Peyer's patch (tissue), 4 donors: ENCODE results near the gene MT1B.
A peak's percentile ranks its signal among the peaks of the same experiment; 100 is the strongest.

Experiments
- CTCF ChIP-seq, 6 experiments: fragments of 450-650 bp in 4 of 6; fragments of 200-600 bp in 2 of 6; sonication (generic) in 1 of 6; IDR thresholded peaks; one replicate each; pipeline ENCODE4 v1.5.1; 2017 to 2019; ENCODE audit warnings: antibody characterized with exemption in 6 of 6, mild to moderate bottlenecking in 3 of 6, moderate library complexity in 1 of 6
- POLR2A ChIP-seq, 2 donors: fragments of 450-650 bp; IDR thresholded peaks; one replicate each; pipeline ENCODE4 v1.5.1; 2017; ENCODE audit warnings: antibody characterized with exemption in 2 of 2, mild to moderate bottlenecking in 2 of 2, moderate library complexity in 2 of 2

DNA sequence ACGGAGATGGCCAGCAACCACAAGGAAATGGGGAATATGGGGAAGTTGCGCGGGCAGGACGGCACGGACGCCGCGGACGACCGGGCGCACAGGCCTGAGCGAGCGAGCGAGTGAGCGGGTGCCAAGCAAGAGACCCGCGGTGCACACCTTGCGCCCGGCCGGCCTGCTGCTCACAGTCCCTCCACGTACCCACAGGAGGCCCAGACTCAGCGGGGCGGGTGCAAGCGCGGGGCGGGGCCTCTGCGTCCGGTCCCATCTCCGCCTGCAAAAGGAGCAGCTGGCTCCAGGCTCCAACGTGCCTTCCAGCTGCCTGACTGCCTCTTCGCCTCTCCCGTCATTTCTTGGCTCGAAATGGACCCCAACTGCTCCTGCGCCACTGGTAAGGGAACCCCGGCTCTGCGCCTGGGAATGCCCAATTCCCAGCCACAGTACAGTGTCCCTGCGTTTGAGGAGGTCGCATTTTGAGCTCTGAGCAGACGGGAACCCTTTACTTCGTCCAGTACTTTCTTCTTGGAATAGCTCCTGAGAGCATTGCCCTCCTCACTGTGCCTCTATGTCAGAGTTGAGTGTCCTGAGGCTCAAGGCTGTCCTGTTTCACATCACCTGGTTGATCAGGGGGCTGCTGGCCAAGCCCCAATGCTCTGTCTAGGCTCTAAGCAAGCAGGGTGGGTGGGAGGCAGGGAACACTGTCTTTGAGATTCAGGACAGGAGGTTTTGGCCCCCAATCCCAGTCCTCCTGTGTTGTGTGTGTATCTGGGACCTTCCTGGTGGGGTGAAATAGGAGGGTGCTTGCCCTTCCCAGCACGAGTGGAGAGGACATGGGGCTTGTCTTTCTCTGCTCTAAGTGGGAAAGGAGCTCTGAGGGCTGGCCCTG is 34.2 kb upstream of the MT1B start:
- TF ChIP-seq CTCF (IDR thresholded peaks at IDR 0.05) (peak in 2 of 6 experiments; percentile 13 to 25), POLR2A (IDR thresholded peaks at IDR 0.05) (no peak)
